DMS114 treated with DMSO at 0.1 percent for 48 hours (cell line): ENCODE measurements around the gene DBNDD1.
A peak's percentile ranks its signal among the peaks of the same experiment; 100 is the strongest.
"Not testable (repeated sequence)": the region's sequence is repeated elsewhere in the genome, so short reads cannot be mapped to it uniquely, and the experiment has no call there.

Experiments
- DNase-seq: peaks from one replicate; lab custom pipeline; 2025; ENCODE audit not compliant: unreplicated experiment; lab: John Stamatoyannopoulos, UW

Gene DBNDD1

GRCh38 chr16:89994389-89994720, 24.9 kb downstream of the DBNDD1 start:
- no peak for DNase-seq

DNA sequence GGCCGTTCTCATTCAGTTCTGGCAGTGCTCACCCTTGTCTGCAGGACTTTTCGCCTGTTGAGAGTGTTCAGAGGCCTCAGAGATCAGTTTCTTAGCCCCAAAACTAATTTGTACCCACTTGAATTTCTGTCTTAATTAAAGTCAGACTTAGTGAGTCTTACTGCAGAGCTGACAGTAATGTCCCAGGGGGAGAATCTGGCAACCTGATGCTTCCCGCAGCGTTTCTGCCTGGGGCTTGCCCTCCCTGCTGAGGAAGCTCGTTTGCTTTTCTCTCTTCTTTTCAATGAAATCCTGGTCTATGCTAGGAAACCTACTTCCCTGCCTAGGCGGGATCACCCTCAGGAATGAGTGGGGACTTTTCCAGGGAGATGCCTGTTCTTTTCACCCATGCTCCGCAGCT, 25.3 kb downstream of the DBNDD1 start:
- DNase-seq: no peak

GRCh38 chr16:89993377-89993776, 25.9 kb downstream of the DBNDD1 start:
- no peak for DNase-seq

GRCh38 chr16:89990799-89991198, 28.5 kb downstream of the DBNDD1 start:
- no peak for DNase-seq

DNA sequence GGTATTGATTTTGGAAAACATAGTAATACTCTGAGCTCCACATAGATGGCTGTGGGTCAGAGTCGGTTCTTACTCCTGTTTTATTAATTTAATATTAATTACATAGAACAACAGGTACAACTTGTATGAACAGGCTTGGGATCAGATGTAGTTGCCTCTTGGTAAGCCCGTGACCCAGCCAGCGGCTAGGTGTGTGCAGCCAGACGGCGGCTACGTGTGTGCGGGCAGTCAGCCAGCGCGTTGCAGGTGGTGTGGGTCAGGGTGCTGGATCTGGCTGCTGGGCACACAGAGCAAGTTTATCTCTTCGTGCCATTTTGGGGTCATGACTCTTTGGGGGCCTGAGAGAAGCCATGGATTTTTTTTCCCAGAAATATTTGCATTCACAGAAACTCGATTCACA, 30.3 kb downstream of the DBNDD1 start:
- DNase-seq: no peak

DNA sequence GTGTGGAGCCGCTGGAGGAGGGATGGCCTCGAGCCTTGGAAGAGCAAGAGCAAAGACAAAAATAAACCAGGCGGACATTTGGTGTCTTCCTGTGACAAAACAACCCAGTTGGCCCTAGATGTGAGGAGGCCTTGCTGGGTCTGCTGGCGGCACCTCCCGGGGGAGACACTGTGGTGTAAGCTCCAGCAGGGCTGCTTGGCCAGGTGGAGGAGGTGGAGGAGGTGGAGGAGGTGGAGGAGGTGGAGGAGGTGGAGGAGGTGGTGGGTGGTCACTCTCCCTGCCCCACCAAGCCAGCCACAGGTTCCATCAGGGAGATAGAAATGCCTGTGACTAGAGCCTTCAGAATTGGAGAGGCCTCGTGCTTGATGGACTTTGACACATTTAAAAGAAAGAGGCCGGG, 32.1 kb downstream of the DBNDD1 start:
- DNase-seq: no peak

GRCh38 chr16:89986600-89986999, 32.7 kb downstream of the DBNDD1 start:
- DNase-seq: no peak

DNA sequence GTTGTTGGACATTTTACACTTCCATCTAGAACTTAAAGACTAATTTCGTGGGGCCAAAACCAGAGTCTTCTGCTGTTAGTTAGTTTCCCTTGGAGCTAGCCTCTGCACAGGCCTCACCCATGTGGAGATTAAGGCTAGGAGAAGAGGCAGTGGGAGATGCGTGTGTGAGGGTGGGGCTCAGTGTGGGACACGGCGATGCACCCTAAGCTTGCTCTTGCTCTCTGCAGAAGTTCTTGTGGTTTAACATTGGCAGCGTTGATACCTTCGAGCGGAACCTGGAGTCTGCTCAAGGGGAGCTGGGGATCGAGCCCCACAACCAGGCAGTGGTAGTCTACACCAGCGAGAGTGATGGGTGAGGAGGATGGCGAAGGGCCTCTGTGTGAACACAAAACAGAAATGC, 34.0 kb downstream of the DBNDD1 start:
- DNase-seq: no peak

DNA sequence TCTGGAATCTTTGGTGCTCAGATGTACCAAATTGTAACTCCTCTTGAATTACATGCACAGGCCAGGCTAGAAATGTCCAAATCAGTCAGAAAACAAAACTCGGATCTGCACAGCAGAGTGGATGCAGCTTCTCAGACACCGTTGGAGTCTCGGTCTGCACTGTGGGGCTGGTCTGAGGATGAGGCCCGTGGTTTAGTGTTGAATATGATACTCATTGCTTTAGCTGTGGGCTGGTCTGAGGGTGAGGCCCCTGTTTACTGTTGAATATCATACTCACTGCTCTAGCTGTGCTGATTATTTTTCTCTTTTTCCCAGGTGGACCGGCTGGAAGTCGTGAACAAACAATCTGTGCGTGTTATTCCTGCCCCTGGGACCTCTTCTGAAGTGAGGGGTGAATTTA, 35.0 kb downstream of the DBNDD1 start:
- no peak for DNase-seq

DNA sequence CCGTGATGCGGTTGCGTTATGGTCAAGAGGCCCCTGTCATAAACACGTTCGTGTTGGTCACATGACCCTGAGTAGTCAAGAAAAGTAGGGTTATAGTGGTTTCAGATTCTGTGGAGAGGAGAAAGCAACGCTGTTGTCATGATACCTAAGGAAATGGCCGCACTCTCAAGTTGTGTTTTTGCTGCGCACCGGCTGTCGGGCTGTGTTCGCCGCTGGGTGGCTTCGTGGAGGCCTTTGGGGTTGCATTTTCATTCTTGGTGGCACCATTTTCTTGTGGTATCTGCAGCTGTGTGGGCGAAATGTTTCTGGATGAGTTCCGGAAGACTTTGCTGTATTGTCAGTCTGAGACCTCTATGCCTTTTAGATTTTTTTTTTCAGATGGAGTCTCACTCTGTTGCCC, 35.7 kb downstream of the DBNDD1 start:
- DNase-seq: no peak

GRCh38 chr16:89982318-89982717, 36.9 kb downstream of the DBNDD1 start:
- no peak for DNase-seq

DNA sequence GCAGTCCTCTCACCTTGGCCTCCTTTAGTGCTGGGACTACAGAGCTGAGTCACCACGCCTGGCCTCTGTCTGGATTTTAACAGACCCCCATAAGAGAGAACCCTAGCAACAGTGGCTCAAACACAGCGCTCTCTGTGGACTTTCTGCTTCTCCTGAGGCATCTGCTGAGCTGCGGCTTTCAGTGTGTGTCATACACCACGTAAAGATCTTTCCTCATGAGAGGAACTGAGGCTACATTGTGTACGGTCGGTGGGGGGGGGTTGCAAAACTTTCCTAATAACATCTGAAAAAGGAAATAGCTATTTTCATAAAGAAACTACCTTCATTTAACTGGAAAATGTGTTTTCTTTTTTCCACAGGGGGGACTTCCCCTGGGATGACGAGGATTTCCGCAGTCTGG, 37.8 kb downstream of the DBNDD1 start:
- DNase-seq: no peak

DNA sequence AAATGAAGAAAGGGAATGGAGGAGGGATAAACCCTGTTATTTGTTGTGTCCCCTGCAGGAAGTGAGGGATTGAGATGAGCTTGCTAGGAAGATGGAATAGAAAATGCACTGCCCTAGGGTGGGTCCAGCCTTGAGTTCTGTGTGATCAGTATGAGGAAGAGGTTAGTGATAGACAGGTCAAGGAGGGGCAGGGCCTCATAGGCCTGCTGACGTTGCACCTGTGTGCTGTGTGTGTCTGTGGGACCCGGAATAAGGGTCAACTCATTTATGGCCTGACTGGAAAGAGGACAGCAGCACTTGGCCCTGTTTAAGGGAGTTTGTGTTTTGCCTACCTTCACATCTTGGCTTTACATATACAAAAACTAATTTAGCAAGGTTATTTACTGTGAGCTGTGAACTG, 44.4 kb downstream of the DBNDD1 start:
- DNase-seq: no peak

DNA sequence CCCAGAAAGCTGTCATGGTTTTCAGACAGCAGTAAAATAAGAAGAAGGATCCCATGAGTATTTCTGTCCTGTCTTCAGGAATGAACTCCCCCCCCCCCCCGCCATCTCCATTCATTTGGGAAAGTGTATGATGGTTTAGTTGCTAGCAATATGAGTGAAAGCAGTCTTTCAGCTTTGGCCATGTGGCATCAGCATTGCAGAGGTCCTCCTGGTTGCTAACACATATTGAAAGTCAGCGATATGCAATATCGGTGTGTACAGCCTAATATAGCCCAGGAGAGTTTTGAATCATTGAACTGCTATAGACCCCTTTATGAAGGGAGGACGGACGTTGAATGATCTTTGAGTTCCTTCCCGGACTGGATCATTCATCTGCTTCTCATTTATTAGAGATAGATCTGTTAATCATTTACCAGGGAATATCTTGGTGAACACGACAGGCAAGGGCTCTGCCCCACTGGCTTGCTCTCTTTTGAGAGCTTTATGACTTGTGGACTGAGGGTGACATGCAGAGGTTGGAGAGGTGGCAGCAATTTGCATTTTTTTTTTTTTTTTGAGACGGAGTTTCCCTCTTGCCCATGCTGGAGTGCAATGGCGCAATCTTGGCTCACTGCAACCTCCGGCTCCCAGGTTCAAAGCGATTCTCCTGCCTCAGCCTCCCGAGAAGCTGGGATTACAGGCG, 45.5 kb downstream of the DBNDD1 start:
- no peak for DNase-seq

- DNase-seq: no peak
Observed at GRCh38 chr16:89973235-89973634, 46.0 kb downstream of the DBNDD1 start.

DNA sequence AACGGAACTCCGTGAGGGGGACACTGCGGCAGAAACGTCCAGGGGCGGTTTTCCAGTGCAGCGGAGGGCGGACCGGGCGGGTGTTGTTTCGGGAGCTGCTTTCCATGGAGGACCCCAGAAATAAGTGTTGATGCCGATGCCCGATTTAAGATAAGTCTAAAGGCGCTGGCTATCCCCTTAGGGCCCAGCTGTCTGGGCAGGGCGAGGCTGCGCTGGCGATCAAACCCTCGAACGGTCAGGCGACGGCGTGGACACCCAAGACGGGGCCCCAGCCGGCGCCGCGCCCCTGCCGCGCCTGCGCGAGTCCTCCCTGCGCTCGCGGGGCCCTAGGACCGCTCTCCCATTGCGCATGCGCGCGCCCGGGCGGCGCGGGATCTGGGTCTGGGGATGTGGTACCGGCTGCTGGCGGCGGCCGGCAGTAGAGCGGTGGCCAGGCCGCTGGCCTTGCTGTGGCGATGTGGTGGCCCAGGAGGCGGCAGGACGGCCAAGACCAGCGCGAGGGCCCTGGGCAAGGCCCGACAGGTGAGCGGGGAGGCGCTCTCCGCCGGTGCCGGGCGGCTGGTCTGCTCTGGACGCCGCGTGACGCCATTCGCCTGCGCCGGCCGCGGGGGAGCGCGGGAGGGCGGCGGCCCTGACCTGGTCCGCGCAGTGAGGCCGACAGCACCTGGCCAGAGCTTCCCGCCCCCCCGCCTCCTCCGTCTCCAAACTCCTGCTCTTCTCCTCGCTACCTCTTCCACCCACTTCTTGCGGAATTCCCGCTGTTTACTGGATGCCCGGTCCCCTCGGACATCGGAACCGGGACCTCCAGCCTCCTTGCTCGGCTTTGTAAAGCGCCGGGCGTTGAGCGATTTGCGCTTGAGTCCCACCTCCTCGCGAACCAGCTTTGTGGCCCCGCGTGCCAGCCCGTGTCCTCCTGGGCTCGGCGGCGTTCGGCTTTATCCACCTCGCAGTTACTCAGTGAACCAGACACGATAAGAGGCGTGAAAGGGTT, 46.7 kb downstream of the DBNDD1 start:
- peak; percentile 75 for DNase-seq

- no peak for DNase-seq
Observed at GRCh38 chr16:89971495-89972243, 47.6 kb downstream of the DBNDD1 start.

DNA sequence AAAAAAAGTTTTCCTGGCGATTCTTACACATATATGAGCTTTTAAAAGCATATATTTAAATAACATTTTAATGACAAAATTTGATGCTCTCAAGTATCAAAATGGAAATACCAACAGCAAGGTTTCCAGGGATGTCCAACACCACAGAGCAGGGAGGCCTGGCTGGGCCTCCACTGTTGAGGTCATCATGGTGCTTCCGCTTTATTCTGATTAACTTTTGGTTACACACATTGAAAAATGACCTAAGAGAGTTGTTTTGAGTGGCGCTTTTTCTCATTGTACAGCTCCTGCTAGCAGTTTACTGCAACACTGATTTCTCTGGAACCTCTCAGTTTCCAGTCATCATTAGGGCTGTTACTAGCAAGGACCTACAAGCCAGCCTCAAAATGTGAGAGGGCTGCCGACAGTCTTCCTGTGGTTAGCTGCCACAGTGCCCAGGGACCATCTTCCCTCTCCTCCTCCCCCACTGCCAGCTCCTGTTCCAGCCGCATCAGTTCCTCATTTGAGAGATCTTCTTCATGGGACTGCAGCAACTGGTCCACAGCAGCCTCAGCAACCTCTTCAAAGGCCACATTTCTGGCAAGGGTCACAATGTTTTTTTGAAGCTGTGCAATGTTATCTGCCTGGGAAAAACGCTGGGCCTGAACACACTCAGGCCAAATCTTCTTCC, 49.4 kb downstream of the DBNDD1 start:
- DNase-seq: no peak

- DNase-seq: not testable (repeated sequence)
Observed at GRCh38 chr16:89968074-89968473, 51.2 kb downstream of the DBNDD1 start.

- DNase-seq: not testable (repeated sequence)
Observed at GRCh38 chr16:89967436-89967835, 51.8 kb downstream of the DBNDD1 start.

DNA sequence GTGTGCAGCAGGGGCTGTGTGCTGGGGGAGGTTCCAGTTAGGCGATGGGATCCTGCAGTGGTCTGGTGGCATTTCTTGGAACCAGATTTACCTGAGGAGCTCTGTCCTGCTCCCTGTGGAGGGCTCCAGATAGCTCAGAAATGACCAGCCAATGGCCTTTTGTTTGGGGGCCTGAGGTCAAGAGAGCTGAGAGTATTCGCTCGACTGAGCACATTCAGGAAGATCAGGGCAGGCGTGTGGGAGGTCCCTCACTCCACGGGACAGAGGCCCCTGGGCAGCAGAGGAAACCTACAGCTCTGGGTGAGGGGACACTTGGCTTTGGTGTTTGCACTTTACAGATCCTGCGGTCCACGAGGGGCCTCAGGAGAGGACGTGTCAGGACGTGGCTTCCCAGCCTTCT, 52.5 kb downstream of the DBNDD1 start:
- DNase-seq: no peak
